Measurements from ENCODE around the gene SPINK7. TPM values are rescaled to one million over a fixed set of nuclear protein-coding genes. Genes with fewer than 3 reads are reported as not detected.

SPINK7 gene
- total RNA-seq, 1 donor from 2014 or later, result not detected

GRCh38 chr5:148352696-148353095 is 40.5 kb downstream of the SPINK7 start:
- no peaks in the 10 kb centered on the region for H3K36me3 ChIP-seq
- intact Hi-C loops (cut with DNase I), result no loop called here
- no peak overlapping the region for H3K27ac ChIP-seq
- no peak for TF ChIP-seq CTCF (IDR thresholded peaks at IDR 0.05)
- no peaks in the 10 kb centered on the region for H3K27me3 ChIP-seq
- no peak for DNase-seq (ENCODE audit: low spot score in 2 of 2)
- H3K9me3 ChIP-seq, result no peaks in the 10 kb centered on the region
- no peak overlapping the region for H3K4me3 ChIP-seq
- H3K4me1 ChIP-seq, result no peaks in the 10 kb centered on the region

GRCh38 chr5:148353634-148354033 is 41.4 kb downstream of the SPINK7 start:
- H3K36me3 ChIP-seq, result no peaks in the 10 kb centered on the region
- intact Hi-C loops (cut with DNase I), result no loop called here

GRCh38 chr5:148364343-148364742 is 52.1 kb downstream of the SPINK7 start:
- no peaks in the 10 kb centered on the region for H3K27me3 ChIP-seq
- no peak for TF ChIP-seq CTCF (IDR thresholded peaks at IDR 0.05)
- no peak overlapping the region for H3K4me3 ChIP-seq
- H3K9me3 ChIP-seq, result peaks cover 0 to 16% of the 10 kb centered on the region in 2 donors
- DNase-seq (ENCODE audit: low spot score in 2 of 2), result no peak
- intact Hi-C loops (cut with DNase I), result no loop called here
- H3K4me1 ChIP-seq, result no peaks in the 10 kb centered on the region
- H3K27ac ChIP-seq, result no peak overlapping the region
- no peaks in the 10 kb centered on the region for H3K36me3 ChIP-seq

More at GRCh38 chr5:148353634-148354033, 41.4 kb downstream of the SPINK7 start:
- Histone ChIP-seq H3K27ac (no peak overlapping the region), H3K4me3 (no peak overlapping the region), H3K4me1 (no peaks in the 10 kb centered on the region), H3K9me3 (no peaks in the 10 kb centered on the region), H3K27me3 (no peaks in the 10 kb centered on the region)
- no peak for DNase-seq (ENCODE audit: low spot score in 2 of 2)
- TF ChIP-seq CTCF (IDR thresholded peaks at IDR 0.05), result no peak

Other genes with a start within 250 kb of the SPINK7 start
- gene SPINK5, start 248.4 kb upstream of the SPINK7 start, total RNA-seq, result not detected
- gene SPINK14, start 143.9 kb upstream of the SPINK7 start, total RNA-seq, result not detected
- gene SPINK6, start 109.4 kb upstream of the SPINK7 start, total RNA-seq, result not detected
- not detected for gene MARCOL, start 73.9 kb upstream of the SPINK7 start, total RNA-seq
- gene SPINK13, start 43.6 kb upstream of the SPINK7 start, total RNA-seq, result not detected
- not detected for gene SPINK9, start 23.1 kb downstream of the SPINK7 start, total RNA-seq
- 12.1 TPM for gene FBXO38, start 71.5 kb downstream of the SPINK7 start, total RNA-seq